PC-9 (cell line): Measurements from ENCODE around the gene VWA8.

Experiments used
- CTCF ChIP-seq: fragments of 200-600 bp; sonication (generic); conservative IDR thresholded peaks from 2 replicates; pipeline ENCODE4 v1.6.1; 2017; ENCODE audit warnings: mixed run types, antibody characterized with exemption, mild to moderate bottlenecking, moderate library complexity
- EZH2 ChIP-seq: fragments of 200-600 bp; sonication (generic); IDR thresholded peaks from 2 replicates; pipeline ENCODE4 v1.8.0; 2017; ENCODE audit warnings: antibody characterized with exemption, low read depth

GRCh38 chr13:41720839-41721561, 239.9 kb downstream of the VWA8 start:
- TF ChIP-seq EZH2 (no peak), CTCF (no peak)
